T-cell (primary cell): ENCODE results near the gene TEP1. TPM values are rescaled to one million over a fixed set of nuclear protein-coding genes. Genes with fewer than 3 reads are reported as not detected.

Source experiments
- ATAC-seq, 4 experiments: fragments of 200-7000 bp in 3 of 4; fragments of 150-1000 bp in 1 of 4; cut with Tn5 transposase; replicated peaks in 1 of 4; 1 replicate in 3 of 4; 2 replicates in 1 of 4; pipeline ENCODE4 v1.10.0; 2021; ENCODE audit warnings: moderate library complexity in 3 of 4, mild to moderate bottlenecking in 2 of 4, moderate number of reproducible peaks in 1 of 4
- CTCF ChIA-PET, 2 donors: fragments of 300-600 bp; sonication (Branson Sonifier 250); formaldehyde crosslinking; loops; one replicate each; lab custom pipeline; 2022; ENCODE audit warnings: antibody characterized with exemption in 2 of 2; lab: Charles Lee
- POLR2A ChIA-PET, 2 donors: fragments of 300-600 bp; sonication (Branson Sonifier 250); formaldehyde crosslinking; loops; one replicate each; lab custom pipeline; 2022; ENCODE audit warnings: antibody characterized with exemption in 2 of 2; lab: Charles Lee
- DNase-seq, 35 experiments: peaks; one replicate each; pipeline versions ENCODE4 v3.0.0 to v3.0.0-alpha.2; 2013 to 2023
- H3K27ac ChIP-seq: one replicate; pipeline ENCODE4 v1.5.1; 2013; ENCODE audit warnings: low read length
- H3K27me3 ChIP-seq, 2 experiments: replicated peaks in 1 of 2; 1 replicate in 1 of 2; 2 replicates in 1 of 2; pipeline versions ENCODE4 v1.6.1 to v1.7.0; 2013; ENCODE audit warnings: low read length in 1 of 2, mixed read lengths in 1 of 2; ENCODE audit not compliant: control insufficient read depth in 2 of 2, insufficient read depth in 2 of 2; ENCODE audit errors: extremely low read depth in 1 of 2
- H3K36me3 ChIP-seq, 2 donors: 1 replicate in 1 of 2; 2 replicates in 1 of 2; pipeline versions ENCODE4 v1.6.1 to v1.7.0; 2013; ENCODE audit warnings: low read length in 1 of 2; ENCODE audit not compliant: control insufficient read depth in 2 of 2, insufficient read depth in 1 of 2; ENCODE audit errors: extremely low read depth in 1 of 2
- H3K4me1 ChIP-seq, 2 experiments: 1 replicate in 1 of 2; 2 replicates in 1 of 2; pipeline versions ENCODE4 v1.6.1 to v1.7.0; 2013; ENCODE audit warnings: low read length in 2 of 2, mixed read lengths in 1 of 2; ENCODE audit not compliant: insufficient read depth in 2 of 2, control insufficient read depth in 1 of 2; ENCODE audit errors: extremely low read depth in 1 of 2
- H3K4me3 ChIP-seq, 2 donors: 1 replicate in 1 of 2; 2 replicates in 1 of 2; pipeline versions ENCODE4 v1.5.1 to v1.7.0; 2013; ENCODE audit warnings: mild to moderate bottlenecking in 2 of 2, low read length in 1 of 2, moderate library complexity in 1 of 2; ENCODE audit not compliant: control insufficient read depth in 1 of 2; ENCODE audit errors: extremely low read depth in 1 of 2
- H3K9me3 ChIP-seq: 2 replicates; pipeline ENCODE4 v1.7.0; 2013
- H3K27ac Mint-ChIP-seq, 2 donors: one replicate each; pipeline ENCODE4 v1.8.0; 2020 to 2021; ENCODE audit warnings: mild to moderate bottlenecking in 2 of 2, mixed read lengths in 2 of 2
- H3K27me3 Mint-ChIP-seq, 2 donors: one replicate each; pipeline ENCODE4 v1.8.0; 2021 to 2022; ENCODE audit warnings: mixed read lengths in 2 of 2
- H3K36me3 Mint-ChIP-seq: one replicate; pipeline ENCODE4 v1.8.0; 2021; ENCODE audit warnings: mixed read lengths
- H3K4me1 Mint-ChIP-seq, 3 donors: one replicate each; pipeline ENCODE4 v1.8.0; 2020 to 2022; ENCODE audit warnings: mixed read lengths in 3 of 3, mild to moderate bottlenecking in 1 of 3
- H3K4me3 Mint-ChIP-seq, 3 donors: one replicate each; pipeline ENCODE4 v1.8.0; 2020 to 2022; ENCODE audit warnings: mild to moderate bottlenecking in 3 of 3, mixed read lengths in 3 of 3, moderate library complexity in 3 of 3
- H3K9me3 Mint-ChIP-seq, 3 donors: one replicate each; pipeline ENCODE4 v1.8.0; 2020 to 2022; ENCODE audit warnings: mixed read lengths in 3 of 3
- WGBS: methylation state at CpG from one replicate; pipeline ENCODE4 v1.1.5; 2013; ENCODE audit warnings: missing lambda C conversion rate; ENCODE audit not compliant: insufficient coverage; 5-methylcytosine and 5-hydroxymethylcytosine counted together
- total RNA-seq, 35 experiments: library from RNA in 6 of 35; stranded (reverse) in 6 of 35; fragments of 120-200 nt in 1 of 35; gene quantifications; one replicate each; pipeline versions ENCODE4 v1.2.1 to v1.2.4 and lab custom pipeline; 2013 to 2026

The TEP1 gene
- total RNA-seq, 5 donors from 2014 or later (not counting 1 experiment from before 2014, with no cell fraction given): 38.5 to 71.5 (median 65.5) TPM

DNA sequence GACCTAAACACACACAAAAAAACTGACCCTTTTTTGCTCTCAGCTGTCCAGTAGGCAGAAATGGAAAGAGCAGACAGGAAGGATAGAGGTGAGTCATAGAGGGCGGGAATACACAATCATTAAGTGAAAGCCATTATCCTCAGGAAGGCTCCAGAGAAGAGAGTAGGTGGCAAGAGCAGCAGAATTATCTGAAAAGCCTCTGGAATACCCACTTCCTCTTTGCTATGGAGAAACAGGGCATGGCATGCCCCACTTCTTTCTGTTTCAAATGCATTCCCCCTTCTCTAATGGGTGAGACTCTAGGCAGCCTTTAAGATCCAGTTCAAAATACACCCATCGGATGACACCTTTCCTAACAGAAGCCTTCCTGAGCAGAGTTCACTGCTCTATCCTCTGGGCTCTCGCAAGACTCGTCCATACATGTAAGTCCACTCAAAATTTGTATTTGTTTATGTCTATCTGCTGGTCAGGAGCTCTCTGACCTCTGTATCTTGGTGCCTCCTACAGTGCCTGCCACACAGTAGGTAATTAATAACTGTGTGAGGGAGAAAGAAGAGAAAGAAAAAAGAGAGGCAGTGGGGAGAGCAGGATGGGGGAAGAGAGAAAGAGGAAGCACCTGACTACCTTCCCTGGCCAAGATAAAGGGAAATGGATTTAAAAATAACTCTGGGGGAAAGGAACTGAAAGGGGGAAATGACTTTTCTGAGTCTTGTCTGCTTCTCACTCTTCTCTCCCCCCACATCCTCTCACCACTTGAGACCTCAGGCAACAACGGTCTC, 14.1 kb upstream of the TEP1 start:
- Histone ChIP-seq H3K9me3 (no peaks in the 10 kb centered on the region), H3K36me3 (no peaks in the 10 kb centered on the region), H3K27ac (no peak overlapping the region), H3K27me3 (no peaks in the 10 kb centered on the region), H3K4me3 (no peak overlapping the region), H3K4me1 (peaks cover 18 to 32% of the 10 kb centered on the region in 2 experiments)
- ATAC-seq (peak in 3 of 4 experiments; percentile 31 to 52 (median 47)), DNase-seq (no peak)
- no peaks in the 10 kb centered on the region for H3K36me3 Mint-ChIP-seq
- H3K27me3 Mint-ChIP-seq: no peaks in the 10 kb centered on the region
- peaks cover 28 to 31% (median 30%) of the 10 kb centered on the region in 3 donors for H3K4me1 Mint-ChIP-seq
- H3K27ac Mint-ChIP-seq: peak overlapping the region; percentile 51 to 87
- ChIA-PET CTCF (no interaction called here), POLR2A (no interaction called here)
- H3K4me3 Mint-ChIP-seq: peak overlapping the region in 1 of 3 donors; percentile 52
- WGBS: 50% methylated on average over 2 of the region's 5 CpGs
- H3K9me3 Mint-ChIP-seq: no peaks in the 10 kb centered on the region

GRCh38 chr14:20424851-20425250, 11.6 kb upstream of the TEP1 start:
- H3K36me3 ChIP-seq: no peaks in the 10 kb centered on the region
- no peak overlapping the region for H3K4me3 ChIP-seq
- H3K4me1 Mint-ChIP-seq: peaks cover 27 to 28% (median 28%) of the 10 kb centered on the region in 3 donors
- no peaks in the 10 kb centered on the region for H3K9me3 ChIP-seq
- no peaks in the 10 kb centered on the region for H3K27me3 ChIP-seq
- DNase-seq (no peak), ATAC-seq (no peak)
- H3K27ac Mint-ChIP-seq: no peak overlapping the region
- ChIA-PET POLR2A (no interaction called here), CTCF (interaction anchor here (0.5 to 0.6 kb wide), 2 partner anchors 28 to 220 kb away, joined by 3 read pairs; no protein-coding TSS in a partner anchor)
- no peak overlapping the region for H3K4me3 Mint-ChIP-seq
- H3K27ac ChIP-seq: no peak overlapping the region
- 0% methylated on average over 1 of the region's 2 CpGs for WGBS
- H3K36me3 Mint-ChIP-seq: no peaks in the 10 kb centered on the region
- no peaks in the 10 kb centered on the region for H3K9me3 Mint-ChIP-seq
- peaks cover 18 to 27% of the 10 kb centered on the region in 2 experiments for H3K4me1 ChIP-seq
- H3K27me3 Mint-ChIP-seq: no peaks in the 10 kb centered on the region

DNA sequence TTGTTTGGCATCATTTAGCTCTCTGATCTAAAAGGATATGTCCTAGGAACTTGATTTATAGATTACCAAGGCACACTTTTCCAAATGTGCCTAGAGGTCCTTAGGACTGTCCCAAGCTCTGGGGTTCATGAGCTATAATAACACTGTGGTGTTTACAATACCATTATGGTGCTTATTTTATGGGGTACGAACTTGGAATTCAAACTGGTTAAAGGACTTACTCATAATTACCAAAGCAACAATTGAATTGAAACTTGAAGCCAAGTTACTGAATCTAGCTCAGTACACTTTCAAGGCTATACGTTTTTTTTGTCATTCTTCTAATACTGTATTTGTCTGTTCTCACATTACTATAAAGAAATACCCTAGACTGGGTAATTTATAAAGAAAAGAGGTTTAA, 9.6 kb upstream of the TEP1 start:
- no peak overlapping the region for H3K4me3 ChIP-seq
- H3K4me1 ChIP-seq: peaks cover 8% of the 10 kb centered on the region in 2 experiments
- no peaks in the 10 kb centered on the region for H3K9me3 ChIP-seq
- ChIA-PET POLR2A (no interaction called here), CTCF (interaction anchor here (0.6 to 1.0 kb wide), 3 partner anchors 18 to 89 kb away, joined by 3 to 5 read pairs (median 4); no protein-coding TSS in a partner anchor)
- no peak overlapping the region for H3K4me3 Mint-ChIP-seq
- ATAC-seq: no peak
- no CpG with 5 or more reads among the region's 2 CpGs for WGBS
- H3K4me1 Mint-ChIP-seq: peaks cover 7 to 12% (median 12%) of the 10 kb centered on the region in 3 donors
- no peak overlapping the region for H3K27ac Mint-ChIP-seq
- H3K27me3 Mint-ChIP-seq: no peaks in the 10 kb centered on the region
- no peaks in the 10 kb centered on the region for H3K27me3 ChIP-seq
- H3K27ac ChIP-seq: no peak overlapping the region
- no peak for DNase-seq
- H3K36me3 ChIP-seq: no peaks in the 10 kb centered on the region
- H3K36me3 Mint-ChIP-seq: no peaks in the 10 kb centered on the region
- H3K9me3 Mint-ChIP-seq: no peaks in the 10 kb centered on the region

GRCh38 chr14:20421267-20421666, 8.0 kb upstream of the TEP1 start:
- Histone ChIP-seq H3K27ac (no peak overlapping the region), H3K4me1 (peaks cover 0 to under 1% of the 10 kb centered on the region in 2 experiments), H3K4me3 (no peak overlapping the region), H3K27me3 (no peaks in the 10 kb centered on the region), H3K9me3 (no peaks in the 10 kb centered on the region), H3K36me3 (no peaks in the 10 kb centered on the region)
- Mint-ChIP-seq H3K36me3 (no peaks in the 10 kb centered on the region), H3K27ac (no peak overlapping the region), H3K4me3 (no peak overlapping the region), H3K4me1 (peaks cover under 1 to 4% (median 3%) of the 10 kb centered on the region in 3 donors), H3K9me3 (no peaks in the 10 kb centered on the region), H3K27me3 (no peaks in the 10 kb centered on the region)
- ChIA-PET CTCF (no interaction called here), POLR2A (no interaction called here)
- no peak for ATAC-seq
- 67% methylated on average over 1 of the region's 2 CpGs for WGBS
- no peak for DNase-seq

DNA sequence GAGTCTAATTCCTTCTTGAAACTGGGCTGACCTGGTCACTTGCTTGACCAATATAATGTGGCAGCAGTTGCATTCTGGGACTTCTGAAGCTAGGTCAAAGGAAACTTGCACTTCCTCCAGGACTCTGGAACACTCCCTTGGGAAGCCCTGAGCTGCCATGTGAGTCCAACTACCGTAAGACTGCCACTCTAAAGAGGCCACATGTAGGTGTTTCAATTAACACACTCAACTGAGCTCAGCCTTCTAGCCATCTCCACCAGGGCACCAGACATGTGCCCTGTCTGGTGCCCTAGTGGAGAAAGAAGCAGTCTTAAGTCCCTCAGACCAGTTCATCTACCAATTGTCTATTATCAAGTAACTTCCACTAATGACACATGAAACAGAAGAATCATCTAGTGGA, 6.1 kb upstream of the TEP1 start:
- CTCF ChIA-PET: no interaction called here
- H3K4me3 Mint-ChIP-seq: no peak overlapping the region
- H3K4me1 ChIP-seq: peaks cover 5 to 9% of the 10 kb centered on the region in 2 experiments
- 80% methylated on average over 1 of the region's 1 CpG for WGBS
- H3K27ac Mint-ChIP-seq: no peak overlapping the region
- H3K36me3 Mint-ChIP-seq: no peaks in the 10 kb centered on the region
- H3K4me3 ChIP-seq: no peak overlapping the region
- ATAC-seq (no peak), DNase-seq (no peak)
- POLR2A ChIA-PET: no interaction called here
- no peaks in the 10 kb centered on the region for H3K27me3 Mint-ChIP-seq
- H3K4me1 Mint-ChIP-seq: peaks cover 8 to 11% (median 9%) of the 10 kb centered on the region in 3 donors
- H3K36me3 ChIP-seq: no peaks in the 10 kb centered on the region
- H3K27ac ChIP-seq: no peak overlapping the region
- H3K27me3 ChIP-seq: no peaks in the 10 kb centered on the region
- H3K9me3 Mint-ChIP-seq: no peaks in the 10 kb centered on the region
- no peaks in the 10 kb centered on the region for H3K9me3 ChIP-seq

- no peak overlapping the region for H3K4me3 Mint-ChIP-seq
These were observed 5.2 kb upstream of the TEP1 start for GRCh38 chr14:20418501-20418909.

More at GRCh38 chr14:20418501-20418909, 5.2 kb upstream of the TEP1 start:
- DNase-seq (no peak), ATAC-seq (no peak)
- Histone ChIP-seq H3K27ac (no peak overlapping the region), H3K4me1 (peaks cover 10 to 16% of the 10 kb centered on the region in 2 experiments), H3K36me3 (no peaks in the 10 kb centered on the region), H3K9me3 (no peaks in the 10 kb centered on the region), H3K27me3 (no peaks in the 10 kb centered on the region), H3K4me3 (no peak overlapping the region)
- CTCF ChIA-PET: interaction anchor here in 1 of 2 donors (0.8 kb wide), 1 partner anchor 68 kb away, joined by 3 read pairs; no protein-coding TSS in a partner anchor
- H3K9me3 Mint-ChIP-seq: no peaks in the 10 kb centered on the region
- POLR2A ChIA-PET: no interaction called here
- H3K36me3 Mint-ChIP-seq: no peaks in the 10 kb centered on the region
- H3K27me3 Mint-ChIP-seq: no peaks in the 10 kb centered on the region
- WGBS: 95% methylated on average over 2 of the region's 2 CpGs
- no peak overlapping the region for H3K27ac Mint-ChIP-seq
- H3K4me1 Mint-ChIP-seq: peaks cover 17 to 20% (median 18%) of the 10 kb centered on the region in 3 donors
